NCI-H2107 treated with DMSO at 0.1 percent for 48 hours (cell line): Measurements from ENCODE around the gene PARN.

Experiments
- DNase-seq: peaks from one replicate; lab custom pipeline; 2025; ENCODE audit not compliant: unreplicated experiment; lab: John Stamatoyannopoulos, UW

PARN gene

GRCh38 chr16:14531101-14531500, 99.0 kb downstream of the PARN start:
- DNase-seq: no peak

- no peak for DNase-seq
Measured at GRCh38 chr16:14530046-14530445, 100.0 kb downstream of the PARN start.

GRCh38 chr16:14529010-14529669, 100.9 kb downstream of the PARN start:
- peak; percentile 95 for DNase-seq

DNA sequence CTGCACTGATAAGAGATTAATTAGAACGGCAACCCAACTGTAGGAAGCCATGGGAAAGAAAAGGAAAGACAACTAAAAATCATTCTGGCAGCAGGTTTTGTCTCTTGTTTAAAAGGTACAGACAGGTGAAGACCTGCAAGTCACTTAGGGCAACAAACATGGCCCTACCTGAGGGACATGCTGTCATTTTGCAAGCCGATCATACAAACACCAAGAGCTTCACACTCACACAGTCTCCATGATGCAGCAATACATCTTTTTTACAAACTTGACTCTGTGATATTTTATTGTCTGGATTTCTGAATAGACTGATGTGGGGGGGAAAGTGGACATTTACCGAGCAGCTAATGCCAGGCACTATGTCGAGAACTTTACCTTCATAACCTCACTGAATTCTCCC, 101.8 kb downstream of the PARN start:
- no peak for DNase-seq

DNA sequence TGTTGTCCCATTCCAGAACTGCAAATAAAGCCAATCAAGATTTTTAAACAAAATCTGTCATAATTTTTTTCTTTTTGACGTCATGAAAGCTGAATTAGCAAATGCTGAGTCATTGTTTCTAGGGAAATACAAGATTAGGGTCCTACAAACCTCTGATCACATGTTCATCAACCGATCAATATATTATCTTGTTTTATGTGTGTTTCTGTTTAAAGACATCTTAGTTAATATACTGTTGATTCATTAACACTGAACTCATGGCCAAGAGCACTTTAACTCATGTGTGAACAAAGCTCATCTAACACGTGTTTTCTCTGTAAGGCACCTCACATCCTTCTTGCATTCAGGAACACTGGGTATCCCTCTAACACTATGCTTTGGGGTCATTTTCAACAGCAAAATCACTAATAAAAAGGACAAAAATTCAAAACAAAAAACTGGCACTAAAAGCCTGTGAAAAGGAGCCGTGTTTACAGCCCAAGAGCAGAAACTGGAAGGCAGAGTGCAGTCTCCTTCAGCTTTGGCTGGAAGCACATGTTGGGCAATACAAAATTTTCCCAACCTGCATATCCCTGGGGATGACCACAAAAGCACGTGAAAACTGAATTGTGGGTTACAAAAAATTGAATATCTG, 102.5 kb downstream of the PARN start:
- peak; percentile 20 for DNase-seq

- no peak for DNase-seq
Measured at GRCh38 chr16:14525596-14525995, 104.5 kb downstream of the PARN start.

- no peak for DNase-seq
Measured at GRCh38 chr16:14524979-14525378, 105.1 kb downstream of the PARN start.

DNA sequence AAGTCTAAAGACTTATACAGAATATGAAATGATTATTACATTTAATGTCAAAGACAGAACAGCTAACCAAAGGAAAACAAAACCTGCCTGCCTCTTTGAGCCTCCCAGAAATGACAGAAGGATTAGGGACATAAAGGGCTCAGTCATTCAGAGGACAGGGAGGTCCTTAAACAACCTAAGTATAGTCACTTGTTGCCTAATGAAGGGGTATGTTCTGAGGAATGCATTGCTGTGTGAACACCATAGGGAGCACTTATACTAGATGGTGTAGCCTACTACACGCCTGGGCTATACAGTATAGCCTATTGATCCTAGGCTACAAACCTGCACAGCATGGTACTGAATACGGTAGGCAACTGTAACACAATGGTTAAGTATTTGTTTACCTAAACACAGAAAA, 106.4 kb downstream of the PARN start:
- DNase-seq: no peak

DNA sequence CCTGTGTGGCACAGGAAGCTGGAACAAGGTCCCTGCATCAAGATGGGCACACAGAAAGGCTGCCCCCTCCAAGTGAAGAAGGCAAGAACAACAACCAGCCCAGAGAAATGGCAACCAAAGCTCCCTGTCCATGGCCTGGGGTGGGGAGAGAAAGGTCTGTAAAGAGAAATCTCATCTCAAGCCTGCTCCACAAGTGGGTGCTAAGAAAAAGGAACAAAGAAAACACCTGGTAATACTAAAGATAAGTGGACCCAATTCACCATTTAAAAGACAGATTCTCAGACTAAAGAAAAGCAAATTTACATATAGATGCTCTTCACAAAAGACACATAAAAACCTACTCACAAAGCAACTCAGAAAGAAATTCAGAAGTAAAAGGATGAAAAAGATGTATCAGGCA, 107.4 kb downstream of the PARN start:
- DNase-seq: peak; percentile 79

DNA sequence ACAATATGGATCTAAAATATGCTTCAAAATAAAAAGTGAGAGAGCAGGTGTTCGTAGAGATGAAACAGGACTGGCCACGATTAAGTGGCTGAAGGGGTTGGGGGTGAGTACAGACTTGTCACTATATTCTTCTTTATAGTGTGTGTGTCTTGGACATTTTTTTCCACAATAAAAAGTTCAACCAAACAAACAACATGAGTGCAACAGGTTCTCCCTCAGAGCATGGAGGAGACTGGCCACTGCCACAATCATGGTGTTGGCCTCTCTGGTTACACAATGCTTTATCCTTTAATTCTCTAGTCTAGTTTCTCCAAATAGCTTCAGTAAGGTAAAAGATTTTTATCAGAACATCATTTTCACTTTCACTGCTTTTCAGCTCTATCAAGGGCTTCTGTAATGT, 109.3 kb downstream of the PARN start:
- no peak for DNase-seq

DNA sequence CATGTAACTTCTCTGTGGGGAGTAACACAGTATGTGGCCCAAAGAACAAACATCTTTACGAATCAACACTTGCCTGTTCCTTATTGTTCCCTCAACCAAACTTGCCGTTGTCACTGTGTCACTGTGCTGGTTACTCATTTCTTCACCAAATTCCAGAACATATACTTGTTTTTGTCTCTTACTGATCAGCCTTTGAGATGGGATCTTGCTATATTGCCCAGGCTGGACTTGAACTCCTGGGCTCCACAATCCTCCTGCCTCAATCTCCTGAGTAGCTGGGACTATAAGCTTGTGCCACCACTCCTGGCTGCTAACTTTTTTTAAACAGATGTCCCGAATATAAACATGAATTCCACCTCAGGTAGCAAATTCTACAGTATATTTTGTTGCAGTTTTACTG, 115.1 kb downstream of the PARN start:
- no peak for DNase-seq

- no peak for DNase-seq
Measured at GRCh38 chr16:14513389-14514107, 116.5 kb downstream of the PARN start.

DNA sequence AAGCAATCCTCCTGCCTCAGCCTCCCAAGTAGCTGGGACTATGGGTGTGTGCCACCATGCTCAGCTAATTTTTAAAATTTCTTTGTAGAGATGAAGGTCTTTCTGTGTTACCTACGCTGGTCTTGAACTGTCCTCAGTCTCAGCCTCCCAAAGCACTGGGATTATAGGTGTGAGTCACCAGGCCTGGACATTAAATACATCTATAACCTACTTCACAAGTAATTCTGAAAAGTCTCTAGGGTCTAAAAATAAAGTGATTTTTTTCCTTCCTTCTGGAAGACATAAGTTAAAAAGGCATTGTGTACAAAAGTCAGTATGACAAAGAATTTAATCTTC, 118.3 kb downstream of the PARN start:
- DNase-seq: no peak

- no peak for DNase-seq
Measured at GRCh38 chr16:14510939-14511799, 118.9 kb downstream of the PARN start.

- DNase-seq: no peak
Measured at GRCh38 chr16:14510581-14510938, 119.5 kb downstream of the PARN start.

GRCh38 chr16:14509675-14510132, 120.4 kb downstream of the PARN start:
- DNase-seq: no peak

DNA sequence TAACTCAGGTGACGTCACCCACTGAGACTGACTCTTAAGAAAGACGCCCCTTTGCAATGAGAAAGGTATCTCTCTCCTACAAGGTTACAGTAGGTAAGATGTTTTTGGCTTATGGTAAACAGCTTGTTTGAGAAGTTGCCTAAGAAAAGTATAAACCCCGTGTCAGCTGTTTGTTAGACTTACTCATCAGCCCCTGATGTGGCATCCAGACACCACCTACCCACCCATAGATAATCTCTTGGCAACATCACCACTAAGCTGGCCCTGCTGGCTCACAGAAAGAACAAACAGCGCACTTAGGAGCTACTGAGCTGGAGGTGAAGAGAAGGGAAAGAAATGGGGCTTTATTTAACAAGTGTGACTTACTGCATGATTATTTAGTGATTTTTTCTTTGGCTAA, 121.0 kb downstream of the PARN start:
- DNase-seq: no peak

GRCh38 chr16:14505846-14506245, 124.2 kb downstream of the PARN start:
- no peak for DNase-seq

DNA sequence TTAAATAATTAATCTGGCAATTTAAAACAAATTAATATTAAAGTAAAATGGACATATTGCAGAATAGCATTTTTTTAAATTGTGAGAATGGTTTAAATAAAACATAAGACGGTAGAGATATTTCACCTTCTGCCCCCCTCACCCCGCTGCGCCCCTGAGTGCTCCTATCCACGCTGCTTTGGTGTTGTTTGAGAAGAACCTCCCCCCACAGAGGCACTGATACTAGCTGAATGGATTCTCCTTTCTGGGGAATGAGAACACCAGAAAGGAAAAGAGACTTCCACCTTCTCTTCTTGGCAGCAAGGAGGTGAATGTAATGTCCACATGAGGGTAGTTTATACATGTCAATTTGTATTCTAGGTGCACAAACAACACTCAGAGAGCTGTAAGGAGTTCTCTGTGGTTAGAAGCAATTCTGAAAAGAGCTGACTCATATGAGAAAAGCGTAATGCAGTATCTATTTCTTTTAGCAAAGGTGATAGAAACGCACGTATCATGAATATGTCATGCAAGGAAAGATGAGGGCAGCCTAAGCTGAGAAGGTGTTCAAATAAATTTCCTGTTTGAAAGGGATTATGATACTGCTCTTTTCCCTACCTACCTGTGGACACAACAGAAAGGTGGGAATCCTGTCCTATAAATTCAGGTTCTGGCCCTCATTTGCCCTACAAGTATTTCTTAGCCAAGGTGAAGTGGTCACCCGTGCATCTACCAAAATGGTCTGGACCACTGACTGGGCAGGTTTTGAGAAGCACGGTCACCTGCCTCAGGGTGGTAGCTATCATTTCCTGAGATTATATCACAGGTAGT, 126.9 kb downstream of the PARN start:
- peak; percentile 32 for DNase-seq

GRCh38 chr16:14502256-14502875, 127.7 kb downstream of the PARN start:
- DNase-seq: no peak
